Spleen (tissue), 11 donors: ENCODE measurements around the gene CNDP1. TPM values are rescaled to one million over a fixed set of nuclear protein-coding genes. Genes with fewer than 3 reads are reported as not detected.

ENCODE experiments used
- DNase-seq: peaks from one replicate; pipeline ENCODE4 v3.0.0-alpha.2; 2020
- H3K27ac ChIP-seq, 8 donors: fragments of 200-600 bp; sonication (generic) in 7 of 8; 1 replicate in 4 of 8; 2 replicates in 4 of 8; pipeline versions ENCODE4 v1.5.0 to v1.8.0; 2016 to 2021; ENCODE audit warnings: inconsistent platforms in 4 of 8, mild to moderate bottlenecking in 4 of 8, moderate library complexity in 1 of 8
- H3K27me3 ChIP-seq, 7 donors: fragments of 200-600 bp; sonication (generic) in 6 of 7; replicated peaks in 1 of 7; 1 replicate in 4 of 7; 2 replicates in 3 of 7; pipeline versions ENCODE4 v1.5.0 to v1.8.0; 2016 to 2021; ENCODE audit warnings: inconsistent platforms in 3 of 7, mild to moderate bottlenecking in 1 of 7
- H3K36me3 ChIP-seq, 6 donors: fragments of 200-600 bp; sonication (generic) in 5 of 6; 1 replicate in 4 of 6; 2 replicates in 2 of 6; pipeline versions ENCODE4 v1.5.0 to v1.8.0; 2016 to 2021; ENCODE audit warnings: inconsistent platforms in 2 of 6
- H3K4me1 ChIP-seq, 6 donors: fragments of 200-600 bp; sonication (generic) in 5 of 6; 1 replicate in 3 of 6; 2 replicates in 3 of 6; pipeline versions ENCODE4 v1.5.0 to v1.8.0; 2016 to 2021; ENCODE audit warnings: inconsistent platforms in 3 of 6
- H3K4me3 ChIP-seq, 8 donors: fragments of 200-600 bp; sonication (generic) in 7 of 8; 1 replicate in 4 of 8; 2 replicates in 4 of 8; pipeline versions ENCODE4 v1.5.0 to v1.8.0; 2016 to 2021; ENCODE audit warnings: inconsistent platforms in 4 of 8, mild to moderate bottlenecking in 4 of 8, moderate library complexity in 2 of 8
- H3K9me3 ChIP-seq, 8 donors: fragments of 200-600 bp; sonication (generic) in 7 of 8; 1 replicate in 4 of 8; 2 replicates in 4 of 8; pipeline versions ENCODE4 v1.5.0 to v1.8.0; 2016 to 2021; ENCODE audit warnings: inconsistent platforms in 4 of 8
- CTCF ChIP-seq, 11 experiments: fragments of 200-600 bp in 7 of 11; fragments of 450-650 bp in 4 of 11; sonication (generic) in 4 of 11; IDR thresholded peaks in 8 of 11; conservative IDR thresholded peaks in 3 of 11; 1 replicate in 7 of 11; 2 replicates in 4 of 11; pipeline versions ENCODE4 v1.4.0 to v1.8.0; 2016 to 2021; ENCODE audit warnings: antibody characterized with exemption in 11 of 11, inconsistent platforms in 4 of 11, mild to moderate bottlenecking in 1 of 11
- POLR2A ChIP-seq, 3 donors: fragments of 450-650 bp; IDR thresholded peaks; one replicate each; pipeline ENCODE4 v1.5.1; 2017; ENCODE audit warnings: antibody characterized with exemption in 3 of 3, mild to moderate bottlenecking in 1 of 3
- POLR2AphosphoS5 ChIP-seq, 3 donors: sonication (generic); formaldehyde crosslinking; IDR thresholded peaks; one replicate each; pipeline ENCODE4 v1.5.1; 2017; ENCODE audit warnings: antibody characterized with exemption in 3 of 3
- WGBS, 5 donors: extraction: QIAGEN DNeasy Blood & Tissue Kit in 3 of 5; methylation state at CpG; one replicate each; pipeline versions ENCODE4 v1.1.5 to v1.1.7; 2013 to 2018; 5-methylcytosine and 5-hydroxymethylcytosine counted together
- intact Hi-C: fragments of 100-400 bp; cut with DNase I; formaldehyde crosslinking; loops from one replicate; pipeline ENCODE4 v1.15.0; 2023; ENCODE audit warnings: low total_unique reads
- polyA plus RNA-seq, 3 donors: library from polyadenylated mRNA; stranded (reverse); fragments of 200-250 nt; gene quantifications; one replicate each; pipeline ENCODE4 v1.2.1, GENCODE V29; 2013
- total RNA-seq, 7 donors: library from RNA; depleted of rRNA in 3 of 7; stranded (reverse); fragments of >200 nt in 3 of 7; fragmentation: NEBNext Ultra II Directional in 4 of 7; extraction: Animal tissue kit (Norgen Biotek cat#: 25700) in 4 of 7; gene quantifications; one replicate each; pipeline versions ENCODE4 v1.1.0 to v1.2.1, GENCODE V29; 2016 to 2021
- donor health status: healthy with polysubstance abuse.
- donor health status: DM: no; HTN: no; CAD: no; lungs with moderate emphysema.
- donor health status: DM: no; HTN: no; CAD: no.
- donor health status: Bipolar disorder and iron deficiency.
- donor health status: healthy.
- donor health status: DM: no; HTN: no; CAD: no.
- donor health status: DM: yes; HTN: yes; CAD: no.

CNDP1 gene
- total and polyA plus RNA-seq, 10 donors, result 0.03 to 0.59 (median 0.18) TPM; not detected in 2

- 56 to 79% (median 73%) methylated on average over 9 of the region's 9 CpGs for WGBS, 5 donors
- H3K27ac ChIP-seq, result no peak overlapping the region
- no peak for DNase-seq
- TF ChIP-seq POLR2AphosphoS5 (IDR thresholded peaks at IDR 0.05), result no peak
- TF ChIP-seq CTCF (IDR thresholded peaks at IDR 0.05 in 8 of 11, conservative IDR thresholded peaks at IDR 0.05 in 3 of 11), result no peak
- no peak for TF ChIP-seq POLR2A (IDR thresholded peaks at IDR 0.05)
- intact Hi-C loops, result no loop called here
- H3K36me3 ChIP-seq, result no peaks in the 10 kb centered on the region
- H3K27me3 ChIP-seq, result no peaks in the 10 kb centered on the region
- peaks cover 0 to 38% (median 10%) of the 10 kb centered on the region in 6 donors for H3K4me1 ChIP-seq
- no peak overlapping the region for H3K4me3 ChIP-seq
- H3K9me3 ChIP-seq, result no peaks in the 10 kb centered on the region
These were observed 87.8 kb downstream of the CNDP1 start for GRCh38 chr18:74622072-74622471.

GRCh38 chr18:74623047-74623816 is 88.9 kb downstream of the CNDP1 start:
- intact Hi-C loops, result no loop called here
- Histone ChIP-seq H3K36me3 (no peaks in the 10 kb centered on the region), H3K4me3 (no peak overlapping the region), H3K4me1 (peaks cover 0 to 38% (median 10%) of the 10 kb centered on the region in 6 donors), H3K27me3 (no peaks in the 10 kb centered on the region), H3K27ac (no peak overlapping the region), H3K9me3 (no peaks in the 10 kb centered on the region)
- no peak for DNase-seq
- peak in 7 of 11 experiments; percentile 21 to 50 (median 34) for TF ChIP-seq CTCF (IDR thresholded peaks at IDR 0.05 in 8 of 11, conservative IDR thresholded peaks at IDR 0.05 in 3 of 11)
- TF ChIP-seq POLR2A (IDR thresholded peaks at IDR 0.05), result no peak
- no peak for TF ChIP-seq POLR2AphosphoS5 (IDR thresholded peaks at IDR 0.05)
- 79 to 83% (median 81%) methylated on average over 24 of the region's 24 CpGs for WGBS, 5 donors

GRCh38 chr18:74624466-74624865 is 90.2 kb downstream of the CNDP1 start:
- H3K4me1 ChIP-seq, result peaks cover 0 to 38% (median 10%) of the 10 kb centered on the region in 6 donors
- WGBS, 5 donors, result 85 to 91% (median 88%) methylated on average over 8 of the region's 8 CpGs
- H3K27me3 ChIP-seq, result no peaks in the 10 kb centered on the region
- no peak for DNase-seq
- intact Hi-C loops, result no loop called here
- no peaks in the 10 kb centered on the region for H3K9me3 ChIP-seq
- TF ChIP-seq POLR2A (IDR thresholded peaks at IDR 0.05), result no peak
- no peak for TF ChIP-seq CTCF (IDR thresholded peaks at IDR 0.05 in 8 of 11, conservative IDR thresholded peaks at IDR 0.05 in 3 of 11)
- TF ChIP-seq POLR2AphosphoS5 (IDR thresholded peaks at IDR 0.05), result no peak
- no peak overlapping the region for H3K27ac ChIP-seq
- H3K4me3 ChIP-seq, result no peak overlapping the region
- no peaks in the 10 kb centered on the region for H3K36me3 ChIP-seq

- Histone ChIP-seq H3K27me3 (no peaks in the 10 kb centered on the region), H3K27ac (no peak overlapping the region), H3K4me3 (no peak overlapping the region), H3K9me3 (no peaks in the 10 kb centered on the region), H3K4me1 (peaks cover 0 to 35% (median 10%) of the 10 kb centered on the region in 6 donors), H3K36me3 (no peaks in the 10 kb centered on the region)
- no peak for DNase-seq
- intact Hi-C loops, result no loop called here
- 80 to 93% (median 81%) methylated on average over 5 of the region's 5 CpGs for WGBS, 5 donors
- TF ChIP-seq POLR2AphosphoS5 (IDR thresholded peaks at IDR 0.05) (no peak), CTCF (IDR thresholded peaks at IDR 0.05 in 8 of 11, conservative IDR thresholded peaks at IDR 0.05 in 3 of 11) (no peak), POLR2A (IDR thresholded peaks at IDR 0.05) (no peak)
These were observed 90.9 kb downstream of the CNDP1 start for GRCh38 chr18:74625157-74625556.
